Upper lobe of right lung (tissue), 1 donor: Measurements from ENCODE around the gene COX7A2. TPM values are rescaled to one million over a fixed set of nuclear protein-coding genes. Genes with fewer than 3 reads are reported as not detected.

Experiments
- ATAC-seq: fragments of 200-7000 bp; cut with Tn5 transposase; one replicate; pipeline ENCODE4 v1.9.1; 2020; ENCODE audit warnings: mild to moderate bottlenecking, moderate library complexity
- DNase-seq: peaks from one replicate; pipeline ENCODE4 v3.0.0-alpha.2; 2020
- H3K27ac ChIP-seq: fragments of 200-600 bp; one replicate; pipeline ENCODE4 v1.8.0; 2022
- H3K27me3 ChIP-seq: fragments of 200-600 bp; one replicate; pipeline ENCODE4 v1.8.0; 2022; ENCODE audit warnings: mild to moderate bottlenecking
- H3K36me3 ChIP-seq: fragments of 200-600 bp; one replicate; pipeline ENCODE4 v1.8.0; 2022
- H3K4me1 ChIP-seq: fragments of 200-600 bp; one replicate; pipeline ENCODE4 v1.8.0; 2022
- H3K4me3 ChIP-seq: fragments of 200-600 bp; one replicate; pipeline ENCODE4 v1.8.0; 2022; ENCODE audit warnings: mild to moderate bottlenecking
- H3K9me3 ChIP-seq: fragments of 200-600 bp; one replicate; pipeline ENCODE4 v1.8.0; 2022
- intact Hi-C: fragments of 100-400 bp; cut with DNase I; formaldehyde crosslinking; loops from one replicate; pipeline ENCODE4 v1.11.0; 2022
- total RNA-seq: library from RNA; stranded (reverse); fragmentation: NEBNext Ultra II Directional; extraction: Animal tissue kit (Norgen Biotek cat#: 25700); gene quantifications from one replicate; pipeline ENCODE4 v1.2.1, GENCODE V29; 2021
- TF ChIP-seq, protein P1 (sequence below): fragments of 200-600 bp; IDR thresholded peaks from one replicate; pipeline ENCODE4 v1.8.0; 2022; ENCODE audit warnings: antibody characterized with exemption
- donor health status: DM: no; HTN: yes; CAD: no; lungs with severe emphysema.

The COX7A2 gene
- total RNA-seq, 1 donor from 2014 or later: 240 TPM

DNA sequence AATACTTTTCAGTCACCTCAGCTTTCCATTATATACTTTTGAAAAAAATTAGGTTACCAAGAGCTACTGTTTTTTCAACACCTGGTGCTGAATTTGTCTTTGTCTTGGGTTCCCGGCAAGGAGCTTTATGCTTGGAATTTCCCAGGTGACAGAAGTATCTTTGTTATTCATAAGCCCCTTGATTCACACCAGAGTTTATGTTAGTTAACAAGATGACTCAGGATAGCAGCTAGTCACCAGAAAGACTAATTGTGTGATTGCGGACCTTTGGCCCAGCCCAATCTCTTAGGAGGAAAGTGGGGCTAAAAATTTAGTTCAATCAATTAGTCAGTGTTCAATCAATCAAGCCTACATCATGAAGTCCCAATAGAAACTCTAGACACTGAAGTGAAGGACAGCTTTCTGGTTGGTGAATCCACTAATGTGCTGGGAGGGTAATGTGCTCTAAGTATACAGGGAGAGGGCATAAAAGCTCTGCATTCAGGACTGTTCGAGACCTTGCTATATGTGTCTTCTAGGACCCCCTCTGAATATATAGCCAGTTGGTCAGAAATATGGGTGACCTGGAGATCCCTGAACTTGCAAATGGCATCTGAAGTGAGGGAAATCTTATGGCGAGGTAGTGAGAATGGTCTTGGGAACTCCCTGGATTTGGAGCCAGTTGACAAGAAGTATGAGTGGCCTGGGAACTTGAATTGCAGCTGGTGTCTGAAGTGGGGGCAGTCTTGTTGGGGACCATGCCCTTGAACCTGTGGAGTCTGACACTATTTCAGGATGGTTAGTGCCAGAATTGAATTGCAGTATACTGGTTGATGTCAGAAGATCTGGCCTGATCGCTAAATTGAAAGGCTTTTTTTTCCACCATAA is 24.8 kb upstream of the COX7A2 start:
- H3K4me1 ChIP-seq: peaks cover 31% of the 10 kb centered on the region

DNA sequence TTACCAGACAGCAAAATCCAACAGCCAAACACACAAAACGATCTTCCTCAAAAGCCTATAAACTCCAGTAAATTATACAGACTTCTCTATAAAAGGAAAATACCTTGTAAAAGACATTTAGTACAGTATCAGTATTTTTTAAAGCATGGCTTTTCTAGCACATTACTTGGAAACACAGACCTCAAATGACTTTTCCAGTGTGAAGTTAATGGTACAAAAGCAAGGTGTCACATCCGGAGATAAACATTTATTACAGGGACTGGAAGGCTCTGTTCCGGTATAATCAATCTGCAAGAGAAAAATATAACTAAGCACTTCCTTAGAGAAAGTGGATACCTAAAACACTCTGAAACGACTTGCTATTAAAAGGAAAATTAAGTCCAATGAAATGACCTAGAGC is 23.9 kb upstream of the COX7A2 start:
- DNase-seq (no peak), ATAC-seq (no peak)
- no peak overlapping the region for H3K4me3 ChIP-seq
- H3K27me3 ChIP-seq: no peaks in the 10 kb centered on the region
- no peak overlapping the region for H3K27ac ChIP-seq
- TF ChIP-seq, protein P1, sequence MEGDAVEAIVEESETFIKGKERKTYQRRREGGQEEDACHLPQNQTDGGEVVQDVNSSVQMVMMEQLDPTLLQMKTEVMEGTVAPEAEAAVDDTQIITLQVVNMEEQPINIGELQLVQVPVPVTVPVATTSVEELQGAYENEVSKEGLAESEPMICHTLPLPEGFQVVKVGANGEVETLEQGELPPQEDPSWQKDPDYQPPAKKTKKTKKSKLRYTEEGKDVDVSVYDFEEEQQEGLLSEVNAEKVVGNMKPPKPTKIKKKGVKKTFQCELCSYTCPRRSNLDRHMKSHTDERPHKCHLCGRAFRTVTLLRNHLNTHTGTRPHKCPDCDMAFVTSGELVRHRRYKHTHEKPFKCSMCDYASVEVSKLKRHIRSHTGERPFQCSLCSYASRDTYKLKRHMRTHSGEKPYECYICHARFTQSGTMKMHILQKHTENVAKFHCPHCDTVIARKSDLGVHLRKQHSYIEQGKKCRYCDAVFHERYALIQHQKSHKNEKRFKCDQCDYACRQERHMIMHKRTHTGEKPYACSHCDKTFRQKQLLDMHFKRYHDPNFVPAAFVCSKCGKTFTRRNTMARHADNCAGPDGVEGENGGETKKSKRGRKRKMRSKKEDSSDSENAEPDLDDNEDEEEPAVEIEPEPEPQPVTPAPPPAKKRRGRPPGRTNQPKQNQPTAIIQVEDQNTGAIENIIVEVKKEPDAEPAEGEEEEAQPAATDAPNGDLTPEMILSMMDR: no peak
- H3K4me1 ChIP-seq: peaks cover 28% of the 10 kb centered on the region
- H3K9me3 ChIP-seq: no peaks in the 10 kb centered on the region
- peaks cover 35% of the 10 kb centered on the region for H3K36me3 ChIP-seq
- intact Hi-C loops: loop anchor here (10.0 kb wide), 1 partner anchor 257 kb away; no protein-coding TSS in a partner anchor

More for the DNA sequence above, 24.8 kb upstream of the COX7A2 start:
- H3K36me3 ChIP-seq: peaks cover 31% of the 10 kb centered on the region
- no peak for ATAC-seq
- TF ChIP-seq, protein P1: no peak
- no peaks in the 10 kb centered on the region for H3K27me3 ChIP-seq
- no peak overlapping the region for H3K4me3 ChIP-seq
- H3K9me3 ChIP-seq: no peaks in the 10 kb centered on the region
- intact Hi-C loops: loop anchor here (10.0 kb wide), 1 partner anchor 256 kb away; no protein-coding TSS in a partner anchor
- no peak for DNase-seq
- H3K27ac ChIP-seq: no peak overlapping the region

DNA sequence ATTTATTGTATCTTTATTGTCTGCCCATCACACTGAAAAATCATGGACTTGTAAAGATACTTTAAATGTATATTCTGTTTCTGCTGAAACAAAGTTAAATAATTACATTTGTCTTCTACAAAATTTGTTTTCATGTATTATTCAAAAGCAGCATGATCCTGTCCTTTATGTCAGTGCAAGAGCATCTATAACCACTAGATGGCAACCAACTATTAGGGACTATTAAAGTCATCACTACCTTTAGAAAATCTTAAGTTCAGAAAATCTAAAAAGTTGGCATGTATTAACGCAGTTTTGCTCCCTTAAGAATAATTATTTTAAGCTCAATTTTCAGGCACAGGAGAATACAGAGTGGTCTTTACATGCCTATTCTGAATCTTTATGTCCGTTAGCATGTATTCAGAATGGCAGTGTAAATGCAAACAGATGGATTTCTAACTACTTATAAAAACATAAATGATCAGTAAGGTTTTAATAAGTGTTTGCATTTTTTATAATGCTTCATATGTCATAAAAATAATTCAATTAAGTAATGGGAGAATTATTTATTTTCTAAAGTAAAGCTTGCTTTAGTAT is 23.2 kb upstream of the COX7A2 start:
- peak; percentile 82 for ATAC-seq
- intact Hi-C loops: loop anchor here (10.0 kb wide), 1 partner anchor 258 kb away; no protein-coding TSS in a partner anchor

DNA sequence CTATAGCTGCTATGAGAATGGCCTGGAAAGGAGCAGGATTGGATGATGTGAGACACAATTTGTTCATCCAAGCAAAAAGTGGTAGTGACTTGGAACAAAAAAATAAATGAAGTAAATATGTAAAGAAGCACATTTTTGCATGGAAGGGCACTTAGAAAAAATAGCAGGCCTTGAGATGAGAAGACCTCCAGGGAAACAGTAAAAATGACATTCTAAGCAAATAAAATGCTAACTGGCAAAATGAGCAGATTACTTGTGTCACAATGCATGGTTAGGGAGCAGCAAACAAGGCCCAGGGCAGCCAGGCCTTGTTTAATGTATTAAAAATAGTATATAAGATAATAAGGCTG is 19.8 kb upstream of the COX7A2 start:
- peaks cover 69% of the 10 kb centered on the region for H3K36me3 ChIP-seq
- no peak overlapping the region for H3K27ac ChIP-seq
- no peak overlapping the region for H3K4me3 ChIP-seq
- ATAC-seq (no peak), DNase-seq (no peak)
- H3K9me3 ChIP-seq: no peaks in the 10 kb centered on the region
- intact Hi-C loops: loop anchor here (10.0 kb wide), 1 partner anchor 261 kb away; no protein-coding TSS in a partner anchor
- H3K4me1 ChIP-seq: peaks cover 15% of the 10 kb centered on the region
- no peaks in the 10 kb centered on the region for H3K27me3 ChIP-seq
- TF ChIP-seq, protein P1: no peak

More for the DNA sequence above, 23.2 kb upstream of the COX7A2 start:
- Histone ChIP-seq H3K4me1 (peaks cover 23% of the 10 kb centered on the region), H3K27me3 (no peaks in the 10 kb centered on the region), H3K4me3 (no peak overlapping the region), H3K9me3 (no peaks in the 10 kb centered on the region), H3K36me3 (peaks cover 38% of the 10 kb centered on the region), H3K27ac (no peak overlapping the region)
- no peak for DNase-seq
- TF ChIP-seq, protein P1: peak; percentile 89

DNA sequence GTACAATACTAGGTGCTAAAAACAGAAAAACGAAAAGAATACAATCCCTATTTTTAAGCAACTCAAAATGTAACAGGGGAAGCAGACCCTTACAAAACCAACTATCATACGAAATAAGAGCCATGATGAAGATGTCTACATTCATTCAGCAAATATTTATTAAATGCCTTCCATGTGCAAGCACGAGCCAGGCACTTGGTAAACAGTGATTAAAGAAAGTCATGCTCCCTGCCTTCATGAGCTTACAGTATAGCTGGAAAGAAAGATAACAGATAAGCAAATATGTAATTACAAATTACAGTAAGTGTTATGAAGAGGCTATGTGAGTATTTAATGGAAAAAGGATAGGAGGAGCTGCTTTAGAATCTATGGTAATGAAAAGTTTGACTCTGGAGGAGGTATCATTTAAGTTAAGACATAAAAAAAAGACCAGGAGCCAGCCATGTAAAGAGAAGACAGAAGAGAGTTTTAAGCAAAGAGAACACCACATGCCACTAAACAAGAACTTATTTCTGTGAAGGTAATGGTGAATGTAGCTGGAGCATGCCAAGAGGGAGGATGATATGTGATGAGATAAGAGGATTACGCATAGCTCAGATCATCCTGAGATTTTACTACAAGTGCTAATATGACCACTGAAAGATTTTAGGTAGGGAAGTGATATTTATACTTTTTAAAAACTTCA is 19.3 kb upstream of the COX7A2 start:
- DNase-seq (no peak), ATAC-seq (no peak)
- no peaks in the 10 kb centered on the region for H3K9me3 ChIP-seq
- H3K27ac ChIP-seq: no peak overlapping the region
- H3K36me3 ChIP-seq: peaks cover 74% of the 10 kb centered on the region
- intact Hi-C loops: loop anchor here (10.0 kb wide), 1 partner anchor 262 kb away; no protein-coding TSS in a partner anchor
- TF ChIP-seq, protein P1: no peak
- H3K27me3 ChIP-seq: no peaks in the 10 kb centered on the region
- peaks cover 10% of the 10 kb centered on the region for H3K4me1 ChIP-seq
- no peak overlapping the region for H3K4me3 ChIP-seq
